OCI-LY7 (cell line): ENCODE data around the gene NCKAP5.

Experiments
- EZH2phosphoT487 ChIP-seq: fragments of 200-600 bp; sonication (generic); IDR thresholded peaks from 2 replicates; pipeline ENCODE4 v1.6.1; 2018; ENCODE audit warnings: low read depth, borderline replicate concordance, mild to moderate bottlenecking, mixed run types, antibody characterized with exemption, low read length, moderate library complexity, mixed read lengths
- TF ChIP-seq, protein P1 (sequence below): fragments of 200-600 bp; sonication (generic); conservative IDR thresholded peaks from 2 replicates; pipeline ENCODE4 v1.5.1; 2014; ENCODE audit warnings: mild to moderate bottlenecking, antibody characterized with exemption, low read length, moderate library complexity, mixed read lengths

DNA sequence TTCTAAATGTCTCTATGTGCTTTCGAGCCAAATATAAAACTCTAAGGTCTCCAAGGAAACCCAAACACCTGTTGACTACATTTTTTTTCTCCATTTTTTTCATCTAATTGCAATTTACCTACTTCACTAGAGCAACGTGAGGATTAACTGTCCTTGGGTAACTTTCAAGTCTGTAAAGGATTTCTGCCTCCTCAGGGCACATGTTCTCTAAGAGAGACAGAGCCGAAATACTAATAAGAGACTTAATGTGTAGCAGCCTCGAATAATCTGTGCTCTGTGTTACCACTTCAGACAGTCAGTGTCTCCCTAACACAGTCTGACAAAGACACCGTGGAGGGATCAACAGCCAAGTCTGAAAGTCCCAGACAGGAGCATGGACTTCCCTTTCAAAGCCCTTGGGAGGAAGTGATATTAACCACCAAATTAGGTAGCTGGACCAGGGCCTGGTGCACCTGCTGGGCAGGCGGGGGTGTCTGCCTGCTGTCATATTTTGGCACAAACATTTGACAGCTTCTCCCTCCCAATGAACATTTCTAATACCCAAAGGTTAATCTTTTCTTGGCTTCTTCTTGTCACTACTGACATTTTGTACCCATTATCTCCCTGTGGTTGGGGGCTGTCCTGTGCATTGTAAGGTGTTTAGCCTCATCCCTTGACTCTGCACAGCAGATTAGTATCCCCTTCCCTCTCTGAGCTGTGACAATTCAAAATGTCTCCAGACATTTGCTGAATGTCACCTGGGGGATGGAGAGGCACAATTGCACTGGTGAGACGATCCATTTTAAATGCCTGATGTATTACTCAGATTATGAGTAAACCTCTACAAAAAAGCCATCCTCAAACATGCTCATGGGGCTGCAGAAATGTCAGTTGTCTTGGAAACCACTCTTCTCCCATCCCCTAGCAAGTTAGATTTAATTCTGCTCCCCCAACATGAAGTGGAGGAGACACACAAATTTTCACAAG, 852.6 kb downstream of the NCKAP5 start:
- TF ChIP-seq, protein P1, sequence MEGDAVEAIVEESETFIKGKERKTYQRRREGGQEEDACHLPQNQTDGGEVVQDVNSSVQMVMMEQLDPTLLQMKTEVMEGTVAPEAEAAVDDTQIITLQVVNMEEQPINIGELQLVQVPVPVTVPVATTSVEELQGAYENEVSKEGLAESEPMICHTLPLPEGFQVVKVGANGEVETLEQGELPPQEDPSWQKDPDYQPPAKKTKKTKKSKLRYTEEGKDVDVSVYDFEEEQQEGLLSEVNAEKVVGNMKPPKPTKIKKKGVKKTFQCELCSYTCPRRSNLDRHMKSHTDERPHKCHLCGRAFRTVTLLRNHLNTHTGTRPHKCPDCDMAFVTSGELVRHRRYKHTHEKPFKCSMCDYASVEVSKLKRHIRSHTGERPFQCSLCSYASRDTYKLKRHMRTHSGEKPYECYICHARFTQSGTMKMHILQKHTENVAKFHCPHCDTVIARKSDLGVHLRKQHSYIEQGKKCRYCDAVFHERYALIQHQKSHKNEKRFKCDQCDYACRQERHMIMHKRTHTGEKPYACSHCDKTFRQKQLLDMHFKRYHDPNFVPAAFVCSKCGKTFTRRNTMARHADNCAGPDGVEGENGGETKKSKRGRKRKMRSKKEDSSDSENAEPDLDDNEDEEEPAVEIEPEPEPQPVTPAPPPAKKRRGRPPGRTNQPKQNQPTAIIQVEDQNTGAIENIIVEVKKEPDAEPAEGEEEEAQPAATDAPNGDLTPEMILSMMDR: no peak
- TF ChIP-seq EZH2phosphoT487: no peak
